IMR-90 (cell line): Measurements from ENCODE around the gene RHOB. TPM values are rescaled to one million over a fixed set of nuclear protein-coding genes. Genes with fewer than 3 reads are reported as not detected.

Source experiments
- ATAC-seq: fragments of 200-7000 bp; cut with Tn5 transposase; 2 replicates; pipeline ENCODE4 v1.9.1; 2020; ENCODE audit warnings: low read depth, mild to moderate bottlenecking, moderate library complexity
- BruUV-seq: library from RNA; stranded (reverse); fragments of 400-500 nt; replicated peaks from 2 replicates; lab custom pipeline; 2021; lab: Mats Ljungman, UMichigan
- CTCF ChIA-PET: fragments of 300-600 bp; formaldehyde crosslinking; extraction: SDS; loops from one replicate; lab custom pipeline; 2021; ENCODE audit warnings: antibody characterized with exemption; lab: Yijun Ruan, JAX
- POLR2A ChIA-PET: fragments of 300-600 bp; sonication (Branson Sonifier 250); formaldehyde crosslinking; loops from one replicate; lab custom pipeline; 2022; ENCODE audit warnings: antibody characterized with exemption; ENCODE audit not compliant: unreplicated experiment; lab: Charles Lee
- DNase-seq: peaks from one replicate; pipeline ENCODE4 v3.0.0; 2013
- H2AFZ ChIP-seq: replicated peaks from 2 replicates; pipeline ENCODE3; 2013; ENCODE audit warnings: low read length, mild to moderate bottlenecking; ENCODE audit not compliant: poor library complexity
- H2AK5ac ChIP-seq: 2 replicates; pipeline ENCODE4 v1.6.1; 2013; ENCODE audit warnings: low read depth, low read length, inconsistent platforms
- H2AK9ac ChIP-seq: replicated peaks from 2 replicates; pipeline ENCODE3; 2013; ENCODE audit warnings: mild to moderate bottlenecking, low read depth, low read length, moderate library complexity; ENCODE audit not compliant: poor library complexity
- H2BK120ac ChIP-seq: 2 replicates; pipeline ENCODE4 v1.6.1; 2013; ENCODE audit warnings: low read depth, low read length, inconsistent platforms
- H2BK15ac ChIP-seq: 3 replicates; pipeline ENCODE4 v1.6.1; 2013; ENCODE audit warnings: low read depth, low read length, inconsistent platforms
- H2BK20ac ChIP-seq: 2 replicates; pipeline ENCODE4 v1.6.1; 2013; ENCODE audit warnings: low read depth, mild to moderate bottlenecking, inconsistent platforms, low read length, moderate library complexity
- H2BK5ac ChIP-seq: 2 replicates; pipeline ENCODE4 v1.6.1; 2013; ENCODE audit warnings: mild to moderate bottlenecking, low read depth, low read length, inconsistent platforms; ENCODE audit not compliant: poor library complexity, severe bottlenecking
- H3K14ac ChIP-seq: replicated peaks from 2 replicates; pipeline ENCODE4 v1.6.1; 2013; ENCODE audit warnings: low read depth, low read length, inconsistent platforms
- H3K18ac ChIP-seq: 2 replicates; pipeline ENCODE4 v1.6.1; 2013; ENCODE audit warnings: low read depth, low read length, control low read depth
- H3K23ac ChIP-seq: 2 replicates; pipeline ENCODE4 v1.6.1; 2013; ENCODE audit warnings: low read depth, low read length, inconsistent platforms
- H3K27ac ChIP-seq: 2 replicates; pipeline ENCODE4 v1.5.1; 2013; ENCODE audit warnings: mild to moderate bottlenecking, control low read depth, low read length; ENCODE audit not compliant: insufficient read depth
- H3K27me3 ChIP-seq: 2 replicates; pipeline ENCODE4 v1.6.1; 2013; ENCODE audit warnings: low read length; ENCODE audit not compliant: control insufficient read depth, insufficient read depth
- H3K36me3 ChIP-seq: 2 replicates; pipeline ENCODE4 v1.6.1; 2013; ENCODE audit warnings: low read length, mixed read lengths; ENCODE audit not compliant: control insufficient read depth, insufficient read depth
- H3K4ac ChIP-seq: 2 replicates; pipeline ENCODE4 v1.6.1; 2013; ENCODE audit warnings: low read depth, low read length, inconsistent platforms
- H3K4me1 ChIP-seq: 2 replicates; pipeline ENCODE4 v1.6.1; 2013; ENCODE audit warnings: low read length, mixed read lengths; ENCODE audit not compliant: control insufficient read depth, insufficient read depth
- H3K4me2 ChIP-seq: 2 replicates; pipeline ENCODE4 v1.6.1; 2013; ENCODE audit warnings: low read depth, mild to moderate bottlenecking, control low read depth, low read length, moderate library complexity
- H3K4me3 ChIP-seq: 2 replicates; pipeline ENCODE4 v1.5.1; 2013; ENCODE audit warnings: low read depth, mild to moderate bottlenecking, control low read depth, low read length, moderate library complexity; ENCODE audit not compliant: insufficient read depth
- H3K56ac ChIP-seq: 2 replicates; pipeline ENCODE4 v1.6.1; 2013; ENCODE audit warnings: low read length, inconsistent platforms; ENCODE audit not compliant: insufficient read depth; ENCODE audit errors: extremely low read depth
- H3K79me1 ChIP-seq, 2 experiments: 2 replicates each; pipeline ENCODE4 v1.6.1; 2013; ENCODE audit warnings: low read length in 2 of 2, inconsistent platforms in 1 of 2, low read depth in 1 of 2
- H3K9ac ChIP-seq: 2 replicates; pipeline ENCODE4 v1.6.1; 2013; ENCODE audit warnings: low read depth, low read length, control low read depth
- H3K9me1 ChIP-seq: 2 replicates; pipeline ENCODE4 v1.6.1; 2013; ENCODE audit warnings: low read length, inconsistent platforms; ENCODE audit not compliant: insufficient read depth
- H3K9me3 ChIP-seq: 2 replicates; pipeline ENCODE4 v1.6.1; 2013; ENCODE audit warnings: low read length; ENCODE audit not compliant: control insufficient read depth, insufficient read depth
- H4K20me1 ChIP-seq: 2 replicates; pipeline ENCODE4 v1.6.1; 2013; ENCODE audit warnings: low read length, inconsistent platforms; ENCODE audit not compliant: insufficient read depth
- H4K5ac ChIP-seq: 2 replicates; pipeline ENCODE4 v1.6.1; 2013; ENCODE audit warnings: mild to moderate bottlenecking, low read depth, low read length, control low read depth
- H4K8ac ChIP-seq, 2 experiments: 2 replicates each; pipeline ENCODE4 v1.6.1; 2013; ENCODE audit warnings: low read depth in 2 of 2, low read length in 2 of 2, control low read depth in 1 of 2, inconsistent platforms in 1 of 2
- H4K91ac ChIP-seq: 2 replicates; pipeline ENCODE4 v1.6.1; 2013; ENCODE audit warnings: low read depth, low read length, inconsistent platforms; ENCODE audit not compliant: insufficient read depth
- CEBPB ChIP-seq: IDR thresholded peaks from 2 replicates; pipeline ENCODE4 v1.6.1; 2012; ENCODE audit warnings: low read depth, low read length, improper control_type of control experiment
- FOS ChIP-seq: fragments of 150-350 bp; IDR thresholded peaks from 2 replicates; pipeline ENCODE4 v1.6.1; 2016; ENCODE audit warnings: low read depth, low read length
- MAFK ChIP-seq: IDR thresholded peaks from 2 replicates; pipeline ENCODE4 v1.6.1; 2012; ENCODE audit warnings: low read depth, low read length, improper control_type of control experiment
- POLR2A ChIP-seq: IDR thresholded peaks from 2 replicates; pipeline ENCODE4 v1.6.1; 2012; ENCODE audit warnings: mild to moderate bottlenecking, low read depth, low read length
- RAD21 ChIP-seq: IDR thresholded peaks from 2 replicates; pipeline ENCODE4 v1.6.1; 2012; ENCODE audit warnings: low read length, improper control_type of control experiment
- WGBS, 2 experiments: methylation state at CpG; one replicate each; pipeline versions ENCODE4 v1.1.5 to v1.1.7; 2013; ENCODE audit warnings: missing lambda C conversion rate in 2 of 2; ENCODE audit not compliant: insufficient read length in 1 of 2; ENCODE audit errors: extremely low coverage in 2 of 2; 5-methylcytosine and 5-hydroxymethylcytosine counted together
- dilution Hi-C: fragments of 300-500 bp; cut with HindIII; formaldehyde crosslinking; loops from one replicate; pipeline ENCODE4 v1.14.3; 2018; ENCODE audit warnings: low sequenced_read_pairs; ENCODE audit not compliant: unreplicated experiment
- in situ Hi-C: fragments of 300-500 bp; cut with MboI; formaldehyde crosslinking; loops from 3 replicates; pipeline ENCODE4 v1.14.3; 2019; ENCODE audit warnings: low sequenced_read_pairs, inconsistent platforms, mixed read lengths
- intact Hi-C: fragments of 100-400 bp; cut with micrococcal nuclease; formaldehyde crosslinking; loops from 2 replicates; pipeline ENCODE4 v1.10.0; 2022
- polyA plus RNA-seq, 3 experiments: library from polyadenylated mRNA; depleted of rRNA; stranded (reverse); fragments of >200 nt; gene quantifications; 2 replicates each; pipeline ENCODE4 v1.2.3, GENCODE V29; 2012; ENCODE audit warnings: low replicate concordance in 1 of 3
- total RNA-seq: library from RNA; depleted of rRNA; stranded (reverse); fragments of >200 nt; gene quantifications from 2 replicates; pipeline ENCODE4 v1.2.3, GENCODE V29; 2012

RHOB gene
- total and polyA plus RNA-seq, 2 of the 4 experiments (the other 2 are of a cell fraction) = 112 to 149 TPM

DNA sequence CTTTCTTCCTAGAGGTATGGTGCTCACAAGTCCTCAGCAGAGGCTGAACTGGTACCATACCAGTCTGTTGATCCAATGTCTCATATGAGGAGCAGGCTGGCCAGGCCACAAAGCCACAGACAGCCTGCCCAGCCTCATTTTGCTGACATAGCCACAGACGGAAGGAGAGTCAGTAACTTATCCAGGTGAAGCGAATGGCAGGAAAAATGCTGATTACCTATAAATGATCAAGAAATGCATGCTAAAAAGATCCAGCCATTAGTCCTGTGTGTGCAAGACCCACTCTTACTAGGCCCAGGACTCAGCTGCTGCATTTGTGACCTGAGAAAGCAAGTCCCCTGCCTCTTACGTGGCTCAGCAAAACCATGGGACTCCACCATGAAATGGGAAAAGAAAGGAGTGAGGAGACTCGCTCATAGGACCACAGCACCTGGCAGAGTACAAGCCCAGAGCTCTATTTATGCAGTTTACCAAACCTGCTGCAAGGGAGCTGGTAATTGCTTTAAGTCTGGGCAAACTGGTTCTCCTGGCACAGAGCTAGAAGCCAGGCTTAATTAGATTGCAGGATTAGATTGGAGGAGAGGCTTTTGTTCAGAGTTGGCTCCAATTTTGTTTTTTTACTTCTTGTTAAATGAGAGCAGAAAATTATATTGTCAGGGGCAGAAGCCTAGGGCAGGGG lies 19.0 kb downstream of the RHOB start:
- H2BK20ac ChIP-seq = no peak overlapping the region
- no peaks in the 10 kb centered on the region for H3K36me3 ChIP-seq
- no peak overlapping the region for H3K18ac ChIP-seq
- no peaks in the 10 kb centered on the region for H3K9me3 ChIP-seq
- no peaks in the 10 kb centered on the region for H3K79me1 ChIP-seq
- H3K27ac ChIP-seq = no peak overlapping the region
- H3K27me3 ChIP-seq = 0 out of 2 replicates have a peak, but pooled peaks cover 3% of the 10 kb centered on the region
- H3K4me2 ChIP-seq = no peak overlapping the region
- no peak overlapping the region for H2AK5ac ChIP-seq
- no peak for TF ChIP-seq FOS
- TF ChIP-seq MAFK = no peak
- TF ChIP-seq POLR2A = no peak
- TF ChIP-seq RAD21 = no peak
- no peak for TF ChIP-seq CEBPB
- CTCF ChIA-PET = interaction anchor here (0.8 kb wide), 1 partner anchor 14 kb away, joined by 3 read pairs; no protein-coding TSS in a partner anchor
- H2BK120ac ChIP-seq = no peak overlapping the region
- no peak overlapping the region for H2AK9ac ChIP-seq
- no peak overlapping the region for H4K8ac ChIP-seq
- no TSS peak for BruUV-seq
- H3K14ac ChIP-seq = no peak overlapping the region
- 42% methylated on average over 2 of the region's 4 CpGs; no CpG with 5 or more reads in 1 of the 2 experiments for WGBS, 2 experiments
- in situ Hi-C loops = no loop called here
- H3K9ac ChIP-seq = no peak overlapping the region
- no peak overlapping the region for H2AFZ ChIP-seq
- H3K56ac ChIP-seq = no peak overlapping the region
- ATAC-seq = no peak
- dilution Hi-C loops = no loop called here
- POLR2A ChIA-PET = no interaction called here
- no peak for DNase-seq
- no peak overlapping the region for H3K4ac ChIP-seq
- H2BK15ac ChIP-seq = no peak overlapping the region
- H3K23ac ChIP-seq = no peak overlapping the region
- H3K4me3 ChIP-seq = no peak overlapping the region
- H3K4me1 ChIP-seq = peaks cover 6% of the 10 kb centered on the region
- H2BK5ac ChIP-seq = no peak overlapping the region
- intact Hi-C loops = no loop called here
- H3K9me1 ChIP-seq = peaks cover 4% of the 10 kb centered on the region; the same call in 1 of the 2 replicates
- no peak overlapping the region for H4K5ac ChIP-seq
- no peaks in the 10 kb centered on the region for H4K20me1 ChIP-seq
- no peak overlapping the region for H4K91ac ChIP-seq
